GM23248 (cell line): ENCODE measurements around the gene KBTBD13. TPM values are rescaled to one million over a fixed set of nuclear protein-coding genes. Genes with fewer than 3 reads are reported as not detected.

ENCODE experiments used
- DNase-seq: peaks from one replicate; pipeline ENCODE4 v3.0.0-alpha.2; 2015
- H2AFZ ChIP-seq: fragments of 200-600 bp; sonication (generic); 2 replicates; pipeline ENCODE4 v1.6.1; 2016; ENCODE audit warnings: antibody characterized with exemption
- H3F3A ChIP-seq: fragments of 200-600 bp; sonication (generic); 2 replicates; pipeline ENCODE4 v1.6.1; 2016; ENCODE audit warnings: mild to moderate bottlenecking, antibody characterized with exemption, mixed run types; ENCODE audit not compliant: insufficient read depth
- H3K27ac ChIP-seq: fragments of 200-600 bp; sonication (generic); 2 replicates; pipeline ENCODE4 v1.5.1; 2016; ENCODE audit warnings: mild to moderate bottlenecking
- H3K27me3 ChIP-seq: fragments of 200-600 bp; sonication (generic); replicated peaks from 2 replicates; pipeline ENCODE4 v1.6.1; 2016; ENCODE audit warnings: mild to moderate bottlenecking; ENCODE audit not compliant: insufficient read depth
- H3K36me3 ChIP-seq: fragments of 200-600 bp; sonication (generic); 2 replicates; pipeline ENCODE4 v1.6.1; 2016; ENCODE audit warnings: low read depth, mild to moderate bottlenecking
- H3K4me1 ChIP-seq: fragments of 200-600 bp; sonication (generic); 2 replicates; pipeline ENCODE4 v1.6.1; 2016; ENCODE audit warnings: mild to moderate bottlenecking; ENCODE audit not compliant: insufficient read depth
- H3K4me2 ChIP-seq: fragments of 200-600 bp; sonication (generic); one replicate; pipeline ENCODE4 v1.6.1; 2016; ENCODE audit warnings: mild to moderate bottlenecking; ENCODE audit not compliant: unreplicated experiment
- H3K4me3 ChIP-seq: fragments of 200-600 bp; sonication (generic); 2 replicates; pipeline ENCODE4 v1.5.1; 2016; ENCODE audit warnings: mild to moderate bottlenecking
- H3K79me2 ChIP-seq: fragments of 200-600 bp; sonication (generic); 2 replicates; pipeline ENCODE4 v1.6.1; 2016; ENCODE audit warnings: mild to moderate bottlenecking; ENCODE audit not compliant: insufficient read depth
- H3K9ac ChIP-seq: fragments of 200-600 bp; sonication (generic); 2 replicates; pipeline ENCODE4 v1.6.1; 2016; ENCODE audit warnings: mild to moderate bottlenecking
- H3K9me2 ChIP-seq: fragments of 200-600 bp; sonication (generic); 2 replicates; pipeline ENCODE4 v1.6.1; 2016; ENCODE audit warnings: mixed run types, mild to moderate bottlenecking, moderate library complexity; ENCODE audit not compliant: insufficient read depth
- H3K9me3 ChIP-seq: fragments of 200-600 bp; sonication (generic); one replicate; pipeline ENCODE4 v1.6.1; 2017; ENCODE audit warnings: low read depth
- H4K20me1 ChIP-seq: fragments of 200-600 bp; sonication (generic); 2 replicates; pipeline ENCODE4 v1.6.0; 2016; ENCODE audit not compliant: insufficient read depth
- EZH2 ChIP-seq: fragments of 200-600 bp; sonication (generic); IDR thresholded peaks from 2 replicates; pipeline ENCODE4 v1.6.1; 2018; ENCODE audit warnings: antibody characterized with exemption, mild to moderate bottlenecking; ENCODE audit not compliant: insufficient read depth, poor library complexity, severe bottlenecking
- EZH2phosphoT487 ChIP-seq: fragments of 200-600 bp; sonication (generic); IDR thresholded peaks from 2 replicates; pipeline ENCODE4 v1.6.1; 2018; ENCODE audit warnings: antibody characterized with exemption, moderate library complexity, mild to moderate bottlenecking, low read depth; ENCODE audit not compliant: insufficient read depth
- WGBS, 2 experiments: methylation state at CpG; one replicate each; pipeline ENCODE4 v1.1.6; 2015 to 2017; ENCODE audit warnings: low lambda C conversion rate in 2 of 2, low coverage in 1 of 2; ENCODE audit errors: missing lambda C conversion rate in 2 of 2; 5-methylcytosine and 5-hydroxymethylcytosine counted together
- in situ Hi-C: fragments of 300-500 bp; cut with MboI; formaldehyde crosslinking; loops from 2 replicates; pipeline ENCODE4 v1.15.0; 2020
- polyA plus RNA-seq: library from polyadenylated mRNA; unstranded; fragments of >200 nt; fragmentation: Nextera tagmentation; extraction: Ambion mirVana; gene quantifications from 2 replicates; pipeline ENCODE4 v1.2.1, GENCODE V29; 2016
- total RNA-seq: library from RNA; depleted of rRNA; stranded (reverse); fragments of >200 nt; shearing (Covaris generic); gene quantifications from 2 replicates; pipeline ENCODE4 v1.2.3, GENCODE V29; 2014

KBTBD13 gene
- total and polyA plus RNA-seq, 2 experiments from 2014 or later = not detected

DNA sequence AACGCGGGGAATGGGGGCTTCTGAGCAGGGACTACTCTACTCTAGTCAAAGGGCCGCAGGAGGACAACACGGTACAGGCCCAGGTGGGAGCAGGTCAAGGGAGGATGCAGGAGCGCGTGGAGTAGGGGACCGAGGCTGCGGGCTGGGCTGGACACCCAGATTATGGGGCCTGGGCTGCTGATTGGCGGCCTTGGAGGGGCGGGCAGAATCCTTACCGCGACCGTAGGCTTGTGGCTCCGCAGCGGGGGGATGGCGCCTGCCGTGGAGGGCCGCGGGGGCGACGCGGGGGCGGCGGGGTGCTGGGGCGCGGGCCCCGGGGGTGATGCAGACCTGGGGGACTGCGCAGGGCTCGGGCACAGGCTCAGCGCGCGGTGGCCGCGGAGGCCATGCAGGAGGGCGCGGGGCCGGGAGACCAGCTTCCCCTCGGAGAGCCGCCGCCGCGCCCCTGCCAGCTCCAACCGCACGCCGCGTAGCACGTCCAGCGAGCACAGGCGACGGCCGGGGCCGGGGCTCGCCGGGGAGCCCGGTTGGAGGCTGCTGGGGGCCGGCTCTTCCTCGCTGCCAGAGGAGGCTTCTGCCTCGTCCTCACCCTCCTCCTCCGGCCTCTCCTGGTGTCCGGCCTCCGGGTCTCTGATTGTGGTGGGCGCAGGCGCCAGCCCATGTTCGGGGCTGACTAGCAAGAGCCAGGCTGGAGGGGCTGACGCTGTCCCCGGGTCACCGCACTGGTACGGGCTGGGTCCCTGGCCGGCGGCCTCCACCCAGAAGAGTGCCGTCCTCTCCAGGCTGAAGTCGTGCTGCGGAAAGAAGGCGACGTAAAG lies 25.6 kb downstream of the KBTBD13 start:
- no peak overlapping the region for H3K27ac ChIP-seq
- H3K9me2 ChIP-seq = no peaks in the 10 kb centered on the region
- peaks cover 13% of the 10 kb centered on the region; the same call in 1 of the 2 replicates for H3K36me3 ChIP-seq
- H3K4me3 ChIP-seq = no peak overlapping the region
- no peak overlapping the region for H2AFZ ChIP-seq
- WGBS, 2 experiments = 81% methylated on average over 27 to 62 of the region's 75 CpGs
- no peaks in the 10 kb centered on the region for H3F3A ChIP-seq
- no peaks in the 10 kb centered on the region for H3K79me2 ChIP-seq
- no peaks in the 10 kb centered on the region for H3K4me1 ChIP-seq
- no peak overlapping the region for H3K9ac ChIP-seq
- no peaks in the 10 kb centered on the region for H3K9me3 ChIP-seq
- H3K4me2 ChIP-seq = no peak overlapping the region
- H4K20me1 ChIP-seq = no peaks in the 10 kb centered on the region
- no peak for DNase-seq
- TF ChIP-seq EZH2phosphoT487 = no peak
- no peak for TF ChIP-seq EZH2
- in situ Hi-C loops = no loop called here
- H3K27me3 ChIP-seq = no peaks in the 10 kb centered on the region

- H3K4me1 ChIP-seq = no peaks in the 10 kb centered on the region
- no peak overlapping the region for H3K27ac ChIP-seq
- no peaks in the 10 kb centered on the region for H3K9me2 ChIP-seq
- H2AFZ ChIP-seq = no peak overlapping the region
- TF ChIP-seq EZH2 = no peak
- no peak for TF ChIP-seq EZH2phosphoT487
- H3K4me2 ChIP-seq = no peak overlapping the region
- no peak for DNase-seq
- no peaks in the 10 kb centered on the region for H3K79me2 ChIP-seq
- in situ Hi-C loops = no loop called here
- no peaks in the 10 kb centered on the region for H3F3A ChIP-seq
- peaks cover 16% of the 10 kb centered on the region; the same call in 1 of the 2 replicates for H3K36me3 ChIP-seq
- 93 to 97% methylated on average over 3 of the region's 3 CpGs for WGBS, 2 experiments
- no peak overlapping the region for H3K4me3 ChIP-seq
- no peaks in the 10 kb centered on the region for H3K9me3 ChIP-seq
- H4K20me1 ChIP-seq = no peaks in the 10 kb centered on the region
- H3K9ac ChIP-seq = no peak overlapping the region
- no peaks in the 10 kb centered on the region for H3K27me3 ChIP-seq
These were observed 26.4 kb downstream of the KBTBD13 start for GRCh38 chr15:65102912-65103311.

- Histone ChIP-seq H3K9me2 (no peaks in the 10 kb centered on the region), H3K79me2 (no peaks in the 10 kb centered on the region), H2AFZ (no peak overlapping the region), H3K27me3 (no peaks in the 10 kb centered on the region), H3F3A (peaks cover 3% of the 10 kb centered on the region; the same call in 1 of the 2 replicates), H3K36me3 (peaks cover 7% of the 10 kb centered on the region; the same call in 1 of the 2 replicates), H3K9me3 (no peaks in the 10 kb centered on the region), H3K4me1 (no peaks in the 10 kb centered on the region), H3K4me3 (no peak overlapping the region), H3K27ac (no peak overlapping the region), H3K4me2 (no peak overlapping the region), H3K9ac (no peak overlapping the region), H4K20me1 (no peaks in the 10 kb centered on the region)
- in situ Hi-C loops = no loop called here
- WGBS, 2 experiments = 90 to 92% methylated on average over 5 of the region's 5 CpGs
- TF ChIP-seq EZH2phosphoT487 (no peak), EZH2 (no peak)
- no peak for DNase-seq
These were observed 28.5 kb downstream of the KBTBD13 start for GRCh38 chr15:65105038-65105437.

DNA sequence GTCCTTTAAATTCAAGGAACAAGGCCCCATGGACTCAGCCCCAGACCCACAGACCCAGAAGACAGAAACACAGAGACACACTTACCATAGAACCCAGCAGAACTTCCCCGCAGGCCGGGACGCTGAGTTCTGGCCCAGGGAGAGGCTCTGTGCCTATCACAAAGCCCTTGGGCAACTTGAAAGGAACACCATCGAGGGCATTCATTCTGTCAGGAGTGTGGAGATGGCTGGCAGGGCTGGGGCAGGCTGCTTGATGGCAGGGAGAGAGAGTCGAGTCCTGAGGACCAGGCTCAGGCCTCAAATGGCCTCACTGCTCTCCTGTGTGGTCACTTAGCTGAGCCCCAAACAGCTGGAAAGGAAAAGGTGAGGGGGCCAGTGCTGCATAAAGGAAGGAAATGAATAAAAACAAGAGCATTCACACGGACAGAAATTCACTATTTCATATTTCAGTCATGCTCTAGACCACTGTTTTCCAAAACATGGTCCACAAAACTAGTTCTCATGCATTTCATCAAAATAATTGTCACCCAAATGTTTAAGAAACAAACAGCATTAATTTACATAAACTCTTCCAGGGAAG lies 29.6 kb downstream of the KBTBD13 start:
- no peaks in the 10 kb centered on the region for H4K20me1 ChIP-seq
- no peak overlapping the region for H3K27ac ChIP-seq
- no peak overlapping the region for H3K4me2 ChIP-seq
- no peaks in the 10 kb centered on the region for H3K27me3 ChIP-seq
- DNase-seq = no peak
- no peak overlapping the region for H2AFZ ChIP-seq
- no peaks in the 10 kb centered on the region for H3K9me2 ChIP-seq
- TF ChIP-seq EZH2phosphoT487 (no peak), EZH2 (no peak)
- no peaks in the 10 kb centered on the region for H3K9me3 ChIP-seq
- no peak overlapping the region for H3K9ac ChIP-seq
- peaks cover 3% of the 10 kb centered on the region; the same call in 1 of the 2 replicates for H3F3A ChIP-seq
- in situ Hi-C loops = no loop called here
- H3K4me1 ChIP-seq = no peaks in the 10 kb centered on the region
- no peak overlapping the region for H3K4me3 ChIP-seq
- H3K36me3 ChIP-seq = peaks cover 7% of the 10 kb centered on the region; the same call in 1 of the 2 replicates
- no peaks in the 10 kb centered on the region for H3K79me2 ChIP-seq
- WGBS, 2 experiments = 80% methylated on average over 6 of the region's 6 CpGs
